GM18505 (cell line): ENCODE measurements around the gene SORL1.
A peak's percentile ranks its signal among the peaks of the same experiment; 100 is the strongest.
"Not testable (repeated sequence)": the region's sequence is repeated elsewhere in the genome, so short reads cannot be mapped to it uniquely, and the experiment has no call there.

ENCODE experiments used
- ATAC-seq: cut with Tn5 transposase; IDR thresholded peaks from one replicate; pipeline ENCODE4 v1.9.1; 2021; ENCODE audit not compliant: unreplicated experiment
- POLR2A ChIP-seq: IDR thresholded peaks from 4 replicates; pipeline ENCODE4 v1.6.1; 2011; ENCODE audit warnings: borderline replicate concordance; ENCODE audit not compliant: insufficient read depth, insufficient read length; ENCODE audit errors: extremely low read depth

SORL1 gene, protein sequence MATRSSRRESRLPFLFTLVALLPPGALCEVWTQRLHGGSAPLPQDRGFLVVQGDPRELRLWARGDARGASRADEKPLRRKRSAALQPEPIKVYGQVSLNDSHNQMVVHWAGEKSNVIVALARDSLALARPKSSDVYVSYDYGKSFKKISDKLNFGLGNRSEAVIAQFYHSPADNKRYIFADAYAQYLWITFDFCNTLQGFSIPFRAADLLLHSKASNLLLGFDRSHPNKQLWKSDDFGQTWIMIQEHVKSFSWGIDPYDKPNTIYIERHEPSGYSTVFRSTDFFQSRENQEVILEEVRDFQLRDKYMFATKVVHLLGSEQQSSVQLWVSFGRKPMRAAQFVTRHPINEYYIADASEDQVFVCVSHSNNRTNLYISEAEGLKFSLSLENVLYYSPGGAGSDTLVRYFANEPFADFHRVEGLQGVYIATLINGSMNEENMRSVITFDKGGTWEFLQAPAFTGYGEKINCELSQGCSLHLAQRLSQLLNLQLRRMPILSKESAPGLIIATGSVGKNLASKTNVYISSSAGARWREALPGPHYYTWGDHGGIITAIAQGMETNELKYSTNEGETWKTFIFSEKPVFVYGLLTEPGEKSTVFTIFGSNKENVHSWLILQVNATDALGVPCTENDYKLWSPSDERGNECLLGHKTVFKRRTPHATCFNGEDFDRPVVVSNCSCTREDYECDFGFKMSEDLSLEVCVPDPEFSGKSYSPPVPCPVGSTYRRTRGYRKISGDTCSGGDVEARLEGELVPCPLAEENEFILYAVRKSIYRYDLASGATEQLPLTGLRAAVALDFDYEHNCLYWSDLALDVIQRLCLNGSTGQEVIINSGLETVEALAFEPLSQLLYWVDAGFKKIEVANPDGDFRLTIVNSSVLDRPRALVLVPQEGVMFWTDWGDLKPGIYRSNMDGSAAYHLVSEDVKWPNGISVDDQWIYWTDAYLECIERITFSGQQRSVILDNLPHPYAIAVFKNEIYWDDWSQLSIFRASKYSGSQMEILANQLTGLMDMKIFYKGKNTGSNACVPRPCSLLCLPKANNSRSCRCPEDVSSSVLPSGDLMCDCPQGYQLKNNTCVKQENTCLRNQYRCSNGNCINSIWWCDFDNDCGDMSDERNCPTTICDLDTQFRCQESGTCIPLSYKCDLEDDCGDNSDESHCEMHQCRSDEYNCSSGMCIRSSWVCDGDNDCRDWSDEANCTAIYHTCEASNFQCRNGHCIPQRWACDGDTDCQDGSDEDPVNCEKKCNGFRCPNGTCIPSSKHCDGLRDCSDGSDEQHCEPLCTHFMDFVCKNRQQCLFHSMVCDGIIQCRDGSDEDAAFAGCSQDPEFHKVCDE (N-terminal part only)

GRCh38 chr11:121451986-121452608, at the start of gene SORL1:
TSS of gene SORL1 (plus strand) at chr11:121452314. CDS start at chr11:121452332, 18 bp downstream.
- ATAC-seq = peak; percentile 62
- TF ChIP-seq POLR2A = peak; percentile 67

DNA sequence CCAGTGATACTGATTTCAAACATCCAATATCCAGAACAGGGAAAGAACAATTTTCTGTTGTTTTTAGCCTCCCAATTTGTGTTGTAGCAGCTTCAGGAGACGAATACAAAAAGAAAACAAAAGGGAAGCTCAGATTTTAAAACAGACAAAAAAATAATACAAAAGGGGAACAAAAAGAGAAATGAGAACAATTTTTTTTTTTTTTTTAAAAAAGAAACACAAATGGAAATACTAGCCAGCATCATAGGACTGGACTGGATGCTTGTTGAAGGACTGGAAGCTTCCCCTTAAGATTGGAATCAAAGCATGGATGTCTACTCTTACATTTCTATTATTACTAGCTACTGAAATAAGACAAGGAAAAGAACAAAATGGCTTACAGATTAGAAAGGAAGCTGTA, 46.5 kb upstream of the SORL1 start:
- ATAC-seq = no peak
- no peak for TF ChIP-seq POLR2A

- ATAC-seq = no peak
- no peak for TF ChIP-seq POLR2A
These were observed 45.8 kb upstream of the SORL1 start for GRCh38 chr11:121406291-121406690.

GRCh38 chr11:121408830-121409229, 43.3 kb upstream of the SORL1 start:
- no peak for ATAC-seq
- no peak for TF ChIP-seq POLR2A

DNA sequence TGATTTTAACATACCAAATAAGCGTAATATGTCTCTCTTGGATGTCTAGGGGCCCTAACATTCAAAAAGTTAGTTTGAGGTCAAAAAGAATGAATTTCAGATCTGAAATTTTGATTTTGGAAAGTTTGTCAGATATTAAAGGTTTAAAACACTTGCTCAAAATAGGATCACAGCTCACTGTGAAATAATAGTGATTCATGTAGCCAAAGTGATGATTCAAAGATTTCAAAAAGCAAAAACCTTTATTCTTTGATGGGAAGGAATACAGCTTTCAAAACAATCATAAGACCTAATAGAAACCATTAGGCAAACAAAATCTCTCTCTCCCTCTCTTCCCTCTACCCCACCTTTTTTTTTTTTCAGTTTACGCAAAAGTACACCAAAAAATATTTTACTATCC, 42.1 kb upstream of the SORL1 start:
- not testable (repeated sequence) for ATAC-seq

GRCh38 chr11:121411330-121411729, 40.8 kb upstream of the SORL1 start:
- not testable (repeated sequence) for ATAC-seq

GRCh38 chr11:121412000-121412587, 40.0 kb upstream of the SORL1 start:
- ATAC-seq = no peak
- TF ChIP-seq POLR2A = no peak

DNA sequence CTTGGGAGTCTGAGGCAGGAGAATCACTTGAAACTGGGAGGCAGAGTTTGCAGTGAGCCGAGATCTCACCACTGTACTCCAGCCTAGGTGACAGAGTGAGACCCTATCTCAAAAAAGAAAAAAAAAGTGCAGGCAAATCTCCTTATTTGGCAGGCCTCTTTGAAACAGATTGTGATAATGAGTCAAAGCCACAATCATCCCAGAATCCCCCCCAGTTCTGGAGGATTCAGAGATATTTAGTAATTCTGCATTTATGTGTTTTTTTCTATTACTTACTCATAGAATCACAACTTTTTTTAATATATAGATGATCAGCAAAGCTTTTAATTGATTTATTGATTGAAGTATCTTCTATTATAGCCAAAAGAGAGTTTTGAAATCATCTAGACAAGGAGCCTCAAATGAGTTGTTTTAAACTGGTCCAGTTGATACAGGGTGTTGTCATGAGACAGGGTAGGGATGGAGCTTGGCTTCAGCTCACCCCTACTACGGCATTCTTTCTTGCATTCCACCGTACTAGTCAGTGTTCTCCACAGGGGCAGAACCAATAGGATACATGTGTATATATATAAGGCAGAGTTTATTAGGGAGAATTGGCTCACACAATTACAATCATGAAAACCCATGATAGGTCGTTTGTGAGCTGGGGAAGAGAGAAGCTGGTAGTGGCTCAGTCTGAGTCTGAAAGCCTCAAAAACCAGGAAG, 39.3 kb upstream of the SORL1 start:
- no peak for ATAC-seq
- no peak for TF ChIP-seq POLR2A

GRCh38 chr11:121414141-121414913, 37.8 kb upstream of the SORL1 start:
- ATAC-seq = no peak
- TF ChIP-seq POLR2A = no peak

DNA sequence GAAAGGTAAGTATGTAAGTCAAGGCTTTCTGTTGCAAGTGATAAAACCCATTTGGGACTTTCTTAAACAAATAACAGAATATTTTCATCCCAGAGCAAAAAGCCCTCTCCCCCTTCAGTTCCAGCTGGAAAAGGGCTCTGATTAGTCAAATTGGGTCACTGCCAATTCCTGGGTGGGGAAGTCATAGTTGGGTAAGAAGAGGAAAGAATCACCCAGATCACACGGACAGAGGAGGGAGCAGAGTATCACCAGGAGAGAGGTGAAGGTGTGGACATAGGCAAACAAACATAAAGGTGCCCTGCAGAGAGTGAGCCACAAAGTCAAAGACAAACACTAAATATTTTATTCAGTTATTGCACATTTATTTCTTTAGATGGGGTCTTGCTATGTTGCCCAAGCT, 36.3 kb upstream of the SORL1 start:
- no peak for TF ChIP-seq POLR2A
- no peak for ATAC-seq

GRCh38 chr11:121417055-121417551, 35.0 kb upstream of the SORL1 start:
- TF ChIP-seq POLR2A = no peak
- peak; percentile 51 for ATAC-seq
